ENCODE measurements around the gene BMX.

GRCh38 chrX:15559227-15559626 is 58.6 kb downstream of the BMX start:
- no peak for TF ChIP-seq CTCF (IDR thresholded peaks at IDR 0.05)
- no peak for TF ChIP-seq POLR2A (IDR thresholded peaks at IDR 0.05)

All from thyroid gland (tissue), 4 donors.